HS-5 (cell line): ENCODE measurements around the gene ELL.
"Not testable (repeated sequence)": the region's sequence is repeated elsewhere in the genome, so short reads cannot be mapped to it uniquely, and the experiment has no call there.

Experiments used
- DNase-seq: peaks from one replicate; pipeline ENCODE4 v3.0.0-alpha.2; 2012; ENCODE audit warnings: low read depth

The ELL gene

DNA sequence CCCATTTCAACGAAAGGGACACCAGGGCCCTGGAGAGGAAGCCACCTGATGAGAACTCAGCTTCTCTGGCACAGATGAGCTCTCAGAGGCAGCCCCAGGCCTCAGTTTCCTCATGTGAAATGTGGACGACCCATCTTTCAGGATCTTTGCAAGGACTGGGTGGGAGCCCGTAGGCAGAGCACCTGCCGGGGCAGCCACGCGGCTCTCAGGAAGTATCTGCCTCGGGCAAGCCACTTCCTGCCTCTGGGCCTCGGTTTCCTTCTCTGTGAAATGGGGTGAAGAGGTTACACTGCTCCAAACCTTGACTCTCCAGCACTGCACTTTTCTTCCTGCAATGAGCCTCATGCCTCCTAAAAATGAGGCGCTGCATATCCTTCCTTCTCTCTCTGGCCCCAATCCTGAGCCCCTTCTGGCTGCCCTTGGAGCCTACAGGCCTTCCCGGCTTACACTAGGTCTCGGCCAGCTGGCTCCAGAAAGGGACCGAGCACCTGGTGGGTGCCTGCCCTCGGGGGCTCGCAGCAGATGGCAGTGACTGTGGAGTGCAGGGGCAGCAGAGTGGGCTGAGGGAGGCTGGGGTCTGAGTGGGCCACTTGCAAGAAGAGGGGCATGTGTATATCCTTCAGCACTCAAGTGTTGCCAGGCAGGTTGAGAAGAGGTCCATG lies 99.2 kb downstream of the ELL start:
- no peak for DNase-seq

DNA sequence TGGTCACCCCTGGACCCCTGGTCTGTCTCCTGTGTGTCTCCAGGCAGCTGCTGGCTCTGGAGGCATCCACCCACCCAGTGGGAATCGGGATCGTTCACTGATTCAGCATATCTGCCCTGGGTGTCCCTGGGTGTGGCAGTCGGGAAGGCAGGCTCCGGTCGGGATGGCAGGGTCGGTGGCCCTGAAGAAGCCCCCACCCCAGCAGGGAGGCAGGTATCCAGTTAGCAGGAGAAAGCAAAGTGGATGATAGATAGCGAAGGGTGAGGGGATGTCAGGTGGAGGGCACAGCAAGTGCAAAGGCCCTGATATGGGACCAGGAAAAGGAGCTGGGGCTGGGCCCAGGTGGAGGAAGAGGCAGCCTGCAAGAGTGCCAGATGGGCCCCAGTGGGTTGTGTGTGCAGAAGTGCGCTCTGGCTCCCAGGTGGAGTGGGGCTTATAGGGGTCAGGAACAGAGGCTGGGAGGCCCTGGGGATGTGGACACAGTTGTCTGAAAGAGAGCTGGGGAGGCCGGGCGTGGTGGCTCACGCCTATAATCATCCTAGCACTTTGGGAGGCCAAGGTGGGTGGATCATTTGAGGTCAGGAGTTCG lies 100.4 kb downstream of the ELL start:
- no peak for DNase-seq

DNA sequence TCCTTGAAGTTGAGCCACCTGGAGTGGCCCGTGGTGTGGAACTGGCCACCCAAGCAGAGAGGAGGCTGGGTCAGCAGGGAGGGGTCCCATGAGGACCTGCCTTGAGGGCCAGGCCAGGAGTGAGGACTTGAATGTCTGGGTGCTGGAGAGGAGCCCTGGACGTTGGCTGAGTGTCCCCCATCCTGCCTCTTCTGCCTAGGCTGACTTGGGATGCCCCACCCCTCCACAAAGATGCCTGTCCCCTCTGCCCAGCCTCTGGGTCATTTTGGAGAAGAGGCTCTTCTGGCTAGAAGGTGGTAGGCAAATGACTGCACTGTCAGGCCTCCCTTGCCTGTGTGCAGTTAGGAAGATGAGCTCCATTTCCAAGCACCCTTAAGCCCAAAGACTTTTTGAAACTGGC lies 100.9 kb downstream of the ELL start:
- no peak for DNase-seq

DNA sequence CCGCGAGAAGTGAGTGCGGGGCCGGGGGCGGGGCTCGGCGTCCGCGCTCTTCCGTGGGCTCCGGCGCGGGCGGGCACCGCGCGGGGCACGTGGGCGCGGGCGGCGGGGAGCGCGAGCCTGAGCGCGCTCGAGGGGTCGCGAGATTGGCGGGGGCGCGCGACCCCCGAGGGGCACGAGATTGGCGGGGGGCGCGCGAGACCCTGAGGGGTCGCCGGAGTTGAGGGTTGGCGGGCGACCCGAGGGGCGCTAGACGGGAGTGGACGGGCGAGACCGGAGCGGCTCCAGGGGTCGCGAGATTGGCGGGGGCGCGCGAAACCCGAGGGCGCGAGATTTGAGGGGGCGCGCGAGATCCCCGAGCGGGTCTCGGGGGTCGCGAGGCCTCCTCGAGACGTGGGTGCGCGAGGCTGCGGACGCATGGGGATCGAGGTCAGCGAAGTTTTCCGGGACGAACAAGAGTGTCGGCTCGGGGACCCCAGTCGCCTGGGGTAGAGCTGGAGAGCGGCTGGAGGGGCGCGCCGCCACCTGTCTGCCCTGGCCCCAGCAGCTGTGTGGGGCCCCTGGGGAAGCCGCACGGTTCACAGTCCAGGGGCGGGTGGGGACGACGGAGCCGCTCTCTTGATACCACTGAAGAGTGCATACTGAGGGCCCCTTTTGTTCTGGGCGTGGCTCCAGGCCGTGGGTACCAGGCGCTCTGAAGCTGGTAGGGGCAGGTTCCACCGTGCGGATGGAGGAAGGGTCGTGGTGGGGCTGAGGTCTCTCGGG lies 102.0 kb downstream of the ELL start:
- no peak for DNase-seq

DNA sequence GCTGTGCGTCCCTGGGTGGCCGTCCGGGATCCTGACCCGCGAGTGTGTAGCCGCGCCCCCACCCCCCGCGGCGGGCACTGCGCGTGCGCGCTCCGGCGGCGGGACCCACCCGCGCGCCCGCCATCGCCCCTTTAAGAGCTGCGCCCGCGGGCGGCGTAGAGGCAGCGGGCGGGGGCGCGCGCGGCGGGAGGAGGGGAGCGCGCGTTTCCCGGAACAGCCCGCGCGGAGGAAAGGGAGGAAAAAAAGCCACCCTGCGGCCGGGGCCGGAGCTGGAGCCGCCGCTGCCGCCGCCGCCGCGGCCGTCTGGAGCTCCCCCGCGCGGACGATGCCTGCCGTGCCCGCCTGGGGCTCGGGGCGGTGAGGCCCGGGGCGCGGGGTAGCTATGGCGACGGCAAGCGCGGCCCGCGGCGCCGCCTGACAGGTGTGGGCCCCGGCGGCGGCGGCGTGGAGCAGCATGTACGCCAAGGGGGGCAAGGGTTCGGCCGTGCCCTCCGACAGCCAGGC lies 102.6 kb downstream of the ELL start, which contains the start of gene SSBP4:
Gene SSBP4 (plus strand): TSS at position 204 of the 504 bp plus-strand sequence. CDS start 251 bp downstream, at position 455.
- DNase-seq = peak; percentile 29

DNA sequence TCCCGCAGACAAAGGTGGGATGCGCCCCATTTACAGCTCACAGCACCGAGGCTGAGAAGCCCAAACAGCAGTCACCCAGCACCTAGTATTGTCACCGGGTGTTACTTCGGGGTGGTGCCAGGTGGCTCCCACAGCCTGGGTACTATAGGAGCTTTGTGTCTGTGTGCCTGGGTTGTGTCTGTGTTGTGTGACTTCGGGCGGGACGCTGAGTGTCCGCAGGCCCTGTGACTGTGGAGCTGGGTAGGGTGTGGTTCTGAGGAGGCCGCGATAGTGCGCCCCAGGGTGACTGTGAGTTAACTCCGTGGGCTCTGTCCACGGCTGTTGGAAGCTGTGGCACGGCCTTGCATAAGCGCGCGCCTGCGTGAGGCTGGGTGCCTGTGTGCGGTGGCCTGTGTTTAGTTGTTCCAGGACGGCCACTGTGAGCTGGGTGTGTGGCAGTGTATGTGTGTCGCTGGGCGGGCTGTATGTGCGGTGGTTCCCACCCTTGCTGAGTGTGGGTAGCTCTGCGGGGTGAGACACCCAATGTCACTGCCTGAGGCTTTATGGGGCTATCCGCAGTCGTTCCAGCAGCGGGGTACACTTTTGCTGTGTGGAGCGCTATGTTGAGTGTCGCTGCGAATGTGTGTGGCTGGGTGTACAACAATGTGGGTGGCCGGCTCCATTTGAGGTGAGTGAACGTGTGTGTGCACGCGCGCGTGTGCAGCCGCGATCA lies 103.2 kb downstream of the ELL start:
- DNase-seq = no peak

- no peak for DNase-seq
These were observed 103.8 kb downstream of the ELL start for GRCh38 chr19:18418029-18418482.

DNA sequence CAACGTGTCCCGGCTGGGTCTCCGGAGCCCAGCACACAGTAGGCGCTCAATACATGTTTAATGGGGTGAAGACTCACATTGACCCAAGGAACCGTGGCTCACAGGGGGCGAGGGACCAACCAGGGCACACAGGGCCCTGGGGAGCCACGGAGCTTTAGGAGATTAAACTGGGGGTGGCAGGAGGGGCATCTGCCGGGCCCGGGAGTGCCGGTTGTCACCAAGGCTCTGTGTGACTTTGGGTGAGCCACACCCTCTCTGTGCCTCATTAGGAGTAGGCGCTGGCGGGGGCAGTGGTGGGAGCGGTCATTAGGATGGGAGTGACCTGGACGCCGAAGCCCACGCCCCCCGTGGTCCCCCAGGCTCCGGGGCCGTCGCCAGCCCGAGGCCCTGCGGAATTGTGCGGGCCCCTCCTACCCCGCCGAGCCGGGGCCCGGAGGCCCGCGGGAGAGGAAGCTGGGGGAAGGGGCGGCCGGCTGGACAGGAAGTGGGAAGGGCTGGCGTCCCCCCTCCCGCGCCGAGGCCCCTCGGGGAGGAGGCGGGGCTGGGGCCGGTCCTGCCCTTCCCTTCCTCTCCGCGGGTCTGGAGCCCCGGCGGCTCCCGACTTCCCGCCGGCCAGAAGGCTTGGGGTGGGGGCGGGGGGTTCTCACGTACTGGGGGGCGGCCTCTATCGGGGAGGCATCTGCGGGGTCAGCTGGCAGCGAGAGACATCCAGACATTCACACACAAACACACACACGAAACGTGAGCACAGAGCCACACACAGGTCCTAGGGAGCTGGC lies 104.4 kb downstream of the ELL start:
- peak; percentile 28 for DNase-seq

DNA sequence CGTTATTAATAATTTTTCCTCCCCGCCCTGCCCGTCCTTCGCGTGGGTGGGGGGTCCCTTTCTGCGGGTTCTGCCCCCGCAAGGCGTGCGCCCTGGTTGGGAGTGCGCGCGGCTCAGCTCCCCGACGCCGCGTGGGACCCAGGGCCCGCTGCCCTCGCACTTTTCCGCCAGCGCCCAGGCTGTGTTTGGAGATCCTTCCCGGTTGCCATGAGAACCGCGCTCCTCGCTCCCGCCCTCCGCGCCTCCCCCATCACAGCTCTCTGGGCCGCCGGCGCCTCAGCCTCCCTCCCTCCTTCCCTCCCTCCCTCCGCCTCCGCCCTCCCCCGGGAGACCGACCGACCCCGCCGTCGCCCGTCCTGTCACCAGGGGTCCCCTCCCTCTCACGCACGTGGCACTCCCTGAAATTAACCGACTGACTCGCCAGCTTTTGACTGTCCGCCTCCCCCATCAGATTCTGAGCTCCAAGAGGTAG lies 105.1 kb downstream of the ELL start:
- DNase-seq = peak; percentile 46

DNA sequence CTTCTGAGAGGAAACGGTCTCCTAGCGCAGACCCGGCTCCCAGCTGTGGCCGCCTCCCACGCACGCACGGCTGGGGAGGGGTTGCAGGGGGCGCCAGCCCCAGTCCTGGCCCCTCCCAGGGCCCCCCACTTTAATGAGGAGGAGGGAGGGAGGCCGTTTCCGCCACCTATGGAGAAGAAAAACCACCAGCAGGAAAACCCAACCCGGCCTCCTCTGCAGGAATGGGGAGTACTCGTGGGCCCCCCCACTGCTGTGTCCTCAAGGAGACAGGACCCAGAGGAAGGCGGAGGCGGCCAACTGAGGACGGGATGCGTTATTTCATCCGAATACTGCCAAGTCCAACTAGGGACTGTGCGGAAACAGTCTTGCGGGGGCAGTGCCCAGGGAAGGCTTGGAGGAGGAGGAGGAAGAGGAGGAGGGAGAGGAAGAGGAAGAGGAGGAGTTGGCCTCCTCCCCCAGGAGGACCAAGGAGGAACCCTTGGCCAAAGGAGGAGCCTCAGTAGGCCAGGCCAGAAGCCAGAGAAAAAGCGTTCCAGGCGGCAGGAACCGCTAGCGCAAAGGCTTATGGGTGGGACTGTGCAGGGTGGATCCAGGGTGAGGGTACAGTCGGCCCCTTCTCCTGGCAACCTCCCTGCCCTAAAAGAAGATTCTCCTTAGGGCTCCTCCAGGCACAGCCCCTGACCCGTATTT lies 106.5 kb downstream of the ELL start:
- DNase-seq = peak; percentile 22

- DNase-seq = no peak
These were observed 107.2 kb downstream of the ELL start for GRCh38 chr19:18414504-18415177.

- no peak for DNase-seq
These were observed 109.1 kb downstream of the ELL start for GRCh38 chr19:18412610-18413239.

DNA sequence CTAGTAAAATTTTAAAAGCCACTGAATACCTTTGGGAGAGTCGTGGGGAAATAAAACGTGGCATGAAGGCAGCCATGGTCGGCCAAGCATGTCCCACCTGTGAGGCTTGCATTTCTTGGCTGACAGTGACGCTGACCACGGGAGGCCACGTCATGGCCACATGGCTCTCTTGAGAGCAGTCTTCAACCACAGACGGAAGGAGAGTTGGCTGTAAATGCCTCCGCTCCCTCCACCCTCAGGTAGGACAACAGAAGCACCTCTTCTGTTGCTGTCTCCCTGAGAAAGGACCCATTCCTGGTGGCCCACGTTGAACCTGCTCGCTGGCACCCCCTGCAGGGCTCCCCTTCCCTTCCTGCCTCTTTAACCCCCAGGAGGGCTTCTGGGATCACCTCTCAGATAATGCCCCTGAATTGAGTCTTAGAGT lies 113.8 kb downstream of the ELL start:
- no peak for DNase-seq

- DNase-seq = no peak
These were observed 115.1 kb downstream of the ELL start for GRCh38 chr19:18406749-18407148.

GRCh38 chr19:18405754-18406153 lies 116.1 kb downstream of the ELL start:
- DNase-seq = not testable (repeated sequence)

GRCh38 chr19:18402455-18403248 lies 119.2 kb downstream of the ELL start:
- not testable (repeated sequence) for DNase-seq

DNA sequence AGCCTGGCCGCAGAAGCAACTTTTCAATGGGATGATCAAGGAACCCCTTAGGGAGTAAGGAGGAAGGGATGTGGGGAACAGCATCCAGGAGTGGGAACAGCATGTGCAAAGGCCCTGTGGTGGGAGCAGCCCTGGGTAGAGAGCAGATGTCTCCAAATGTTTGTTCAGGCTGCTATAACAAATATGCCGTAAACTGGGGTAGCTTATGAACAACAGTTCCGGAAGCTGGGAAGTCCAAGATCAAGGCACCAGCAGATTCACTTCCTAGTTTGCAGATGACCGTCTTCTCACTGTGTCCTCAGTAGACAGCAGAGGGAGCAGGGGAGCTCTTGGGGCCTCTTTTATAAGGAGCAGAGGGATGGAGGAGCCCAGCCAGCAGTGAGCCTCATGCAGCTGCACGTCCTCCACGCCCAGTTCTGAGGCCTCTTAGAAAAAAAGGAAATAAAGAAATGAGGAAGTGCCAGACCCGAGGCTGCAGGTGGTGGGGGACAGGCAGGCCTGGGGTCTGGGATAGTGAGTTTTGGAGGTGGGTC lies 120.2 kb downstream of the ELL start:
- DNase-seq = no peak

GRCh38 chr19:18399008-18399407 lies 122.9 kb downstream of the ELL start:
- no peak for DNase-seq
